ENCODE results near the gene PFAS.

DNA sequence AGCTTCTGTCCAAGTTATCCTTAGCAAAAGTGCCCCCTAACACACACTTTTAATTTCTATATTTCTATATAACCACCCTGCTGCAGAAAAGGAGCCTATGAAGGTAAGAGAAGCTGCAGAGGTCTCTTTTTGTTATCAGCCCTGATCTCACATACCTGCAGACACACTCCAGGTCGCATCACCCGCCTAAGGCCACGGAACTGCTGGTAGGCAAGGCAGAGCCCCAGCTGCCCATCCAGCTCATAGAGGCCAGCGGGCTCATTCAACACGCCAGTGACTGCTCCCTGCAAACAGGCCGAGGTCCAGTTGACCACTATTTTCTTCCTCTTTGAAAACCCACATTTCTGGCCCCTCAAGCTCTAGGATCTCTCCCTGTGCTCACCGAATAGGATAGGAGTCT lies 13.4 kb upstream of the PFAS start:
- TF ChIP-seq, protein P1, sequence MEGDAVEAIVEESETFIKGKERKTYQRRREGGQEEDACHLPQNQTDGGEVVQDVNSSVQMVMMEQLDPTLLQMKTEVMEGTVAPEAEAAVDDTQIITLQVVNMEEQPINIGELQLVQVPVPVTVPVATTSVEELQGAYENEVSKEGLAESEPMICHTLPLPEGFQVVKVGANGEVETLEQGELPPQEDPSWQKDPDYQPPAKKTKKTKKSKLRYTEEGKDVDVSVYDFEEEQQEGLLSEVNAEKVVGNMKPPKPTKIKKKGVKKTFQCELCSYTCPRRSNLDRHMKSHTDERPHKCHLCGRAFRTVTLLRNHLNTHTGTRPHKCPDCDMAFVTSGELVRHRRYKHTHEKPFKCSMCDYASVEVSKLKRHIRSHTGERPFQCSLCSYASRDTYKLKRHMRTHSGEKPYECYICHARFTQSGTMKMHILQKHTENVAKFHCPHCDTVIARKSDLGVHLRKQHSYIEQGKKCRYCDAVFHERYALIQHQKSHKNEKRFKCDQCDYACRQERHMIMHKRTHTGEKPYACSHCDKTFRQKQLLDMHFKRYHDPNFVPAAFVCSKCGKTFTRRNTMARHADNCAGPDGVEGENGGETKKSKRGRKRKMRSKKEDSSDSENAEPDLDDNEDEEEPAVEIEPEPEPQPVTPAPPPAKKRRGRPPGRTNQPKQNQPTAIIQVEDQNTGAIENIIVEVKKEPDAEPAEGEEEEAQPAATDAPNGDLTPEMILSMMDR (IDR thresholded peaks at IDR 0.05; ENCODE audit: poor library complexity, severe bottlenecking) = no peak
- TF ChIP-seq, protein P2, sequence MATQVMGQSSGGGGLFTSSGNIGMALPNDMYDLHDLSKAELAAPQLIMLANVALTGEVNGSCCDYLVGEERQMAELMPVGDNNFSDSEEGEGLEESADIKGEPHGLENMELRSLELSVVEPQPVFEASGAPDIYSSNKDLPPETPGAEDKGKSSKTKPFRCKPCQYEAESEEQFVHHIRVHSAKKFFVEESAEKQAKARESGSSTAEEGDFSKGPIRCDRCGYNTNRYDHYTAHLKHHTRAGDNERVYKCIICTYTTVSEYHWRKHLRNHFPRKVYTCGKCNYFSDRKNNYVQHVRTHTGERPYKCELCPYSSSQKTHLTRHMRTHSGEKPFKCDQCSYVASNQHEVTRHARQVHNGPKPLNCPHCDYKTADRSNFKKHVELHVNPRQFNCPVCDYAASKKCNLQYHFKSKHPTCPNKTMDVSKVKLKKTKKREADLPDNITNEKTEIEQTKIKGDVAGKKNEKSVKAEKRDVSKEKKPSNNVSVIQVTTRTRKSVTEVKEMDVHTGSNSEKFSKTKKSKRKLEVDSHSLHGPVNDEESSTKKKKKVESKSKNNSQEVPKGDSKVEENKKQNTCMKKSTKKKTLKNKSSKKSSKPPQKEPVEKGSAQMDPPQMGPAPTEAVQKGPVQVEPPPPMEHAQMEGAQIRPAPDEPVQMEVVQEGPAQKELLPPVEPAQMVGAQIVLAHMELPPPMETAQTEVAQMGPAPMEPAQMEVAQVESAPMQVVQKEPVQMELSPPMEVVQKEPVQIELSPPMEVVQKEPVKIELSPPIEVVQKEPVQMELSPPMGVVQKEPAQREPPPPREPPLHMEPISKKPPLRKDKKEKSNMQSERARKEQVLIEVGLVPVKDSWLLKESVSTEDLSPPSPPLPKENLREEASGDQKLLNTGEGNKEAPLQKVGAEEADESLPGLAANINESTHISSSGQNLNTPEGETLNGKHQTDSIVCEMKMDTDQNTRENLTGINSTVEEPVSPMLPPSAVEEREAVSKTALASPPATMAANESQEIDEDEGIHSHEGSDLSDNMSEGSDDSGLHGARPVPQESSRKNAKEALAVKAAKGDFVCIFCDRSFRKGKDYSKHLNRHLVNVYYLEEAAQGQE (IDR thresholded peaks at IDR 0.05; ENCODE audit: borderline replicate concordance) = no peak
- no peak for TF ChIP-seq SMC3 (conservative IDR thresholded peaks at IDR 0.05; ENCODE audit: poor library complexity)
